Testis (tissue), 2 donors: ENCODE results near the gene PRKCA.

ENCODE experiments used
- POLR2A ChIP-seq: fragments of 450-650 bp; IDR thresholded peaks from one replicate; pipeline ENCODE4 v1.6.1; 2017; ENCODE audit warnings: antibody characterized with exemption, mild to moderate bottlenecking, moderate library complexity
- TF ChIP-seq, protein P1 (sequence below), 3 experiments: fragments of 450-650 bp in 2 of 3; fragments of 200-600 bp in 1 of 3; sonication (generic) in 1 of 3; IDR thresholded peaks; one replicate each; pipeline ENCODE4 v1.5.1; 2016 to 2019; ENCODE audit warnings: antibody characterized with exemption in 3 of 3, mild to moderate bottlenecking in 2 of 3, moderate library complexity in 1 of 3

DNA sequence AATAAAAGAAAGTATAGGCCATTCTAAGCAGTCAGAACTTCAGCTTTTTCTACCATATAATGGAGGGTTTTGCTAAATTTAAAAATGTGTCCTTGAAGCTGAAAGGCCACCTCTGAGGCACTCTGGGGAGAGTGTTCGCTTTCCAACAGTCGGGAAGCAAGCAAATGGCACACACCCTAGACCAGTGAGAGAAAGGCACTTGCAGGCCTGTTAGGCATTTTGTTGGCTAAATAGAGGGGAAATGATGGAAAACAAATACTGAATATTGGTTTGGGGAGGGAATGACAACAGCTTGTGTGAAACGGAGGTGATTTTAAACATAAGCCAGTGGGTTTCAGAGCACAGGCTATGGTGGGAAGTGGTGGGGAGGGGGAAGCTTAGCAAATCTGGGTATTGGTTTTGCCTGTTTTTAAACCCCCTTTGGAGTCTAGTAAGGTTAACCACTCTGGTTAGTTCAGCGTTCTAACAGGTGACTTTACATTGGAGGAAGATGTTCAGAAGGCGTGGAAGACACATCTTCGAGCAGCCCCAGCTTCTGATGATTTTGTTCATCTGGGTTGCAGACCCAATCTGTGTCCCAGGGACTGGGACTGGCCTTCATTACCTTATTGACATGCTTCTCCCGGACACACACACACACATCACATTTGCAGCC lies 90.5 kb downstream of the PRKCA start:
- TF ChIP-seq, protein P1, sequence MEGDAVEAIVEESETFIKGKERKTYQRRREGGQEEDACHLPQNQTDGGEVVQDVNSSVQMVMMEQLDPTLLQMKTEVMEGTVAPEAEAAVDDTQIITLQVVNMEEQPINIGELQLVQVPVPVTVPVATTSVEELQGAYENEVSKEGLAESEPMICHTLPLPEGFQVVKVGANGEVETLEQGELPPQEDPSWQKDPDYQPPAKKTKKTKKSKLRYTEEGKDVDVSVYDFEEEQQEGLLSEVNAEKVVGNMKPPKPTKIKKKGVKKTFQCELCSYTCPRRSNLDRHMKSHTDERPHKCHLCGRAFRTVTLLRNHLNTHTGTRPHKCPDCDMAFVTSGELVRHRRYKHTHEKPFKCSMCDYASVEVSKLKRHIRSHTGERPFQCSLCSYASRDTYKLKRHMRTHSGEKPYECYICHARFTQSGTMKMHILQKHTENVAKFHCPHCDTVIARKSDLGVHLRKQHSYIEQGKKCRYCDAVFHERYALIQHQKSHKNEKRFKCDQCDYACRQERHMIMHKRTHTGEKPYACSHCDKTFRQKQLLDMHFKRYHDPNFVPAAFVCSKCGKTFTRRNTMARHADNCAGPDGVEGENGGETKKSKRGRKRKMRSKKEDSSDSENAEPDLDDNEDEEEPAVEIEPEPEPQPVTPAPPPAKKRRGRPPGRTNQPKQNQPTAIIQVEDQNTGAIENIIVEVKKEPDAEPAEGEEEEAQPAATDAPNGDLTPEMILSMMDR (IDR thresholded peaks at IDR 0.05): no peak
- no peak for TF ChIP-seq POLR2A
